Gastroesophageal sphincter (tissue), 4 donors: ENCODE measurements around the gene LGALS7. TPM values are rescaled to one million over a fixed set of nuclear protein-coding genes. Genes with fewer than 3 reads are reported as not detected.
"Not testable (repeated sequence)": the region's sequence is repeated elsewhere in the genome, so short reads cannot be mapped to it uniquely, and the experiment has no call there.

ENCODE experiments used
- ATAC-seq: fragments of 150-250 bp; one replicate; pipeline ENCODE4 v1.9.1; 2016; ENCODE audit warnings: mild to moderate bottlenecking, moderate library complexity
- H3K27ac ChIP-seq, 4 donors: fragments of 200-600 bp; sonication (generic) in 3 of 4; 1 replicate in 3 of 4; 2 replicates in 1 of 4; pipeline ENCODE4 v1.5.1; 2016 to 2019
- H3K27me3 ChIP-seq: fragments of 200-600 bp; sonication (generic); one replicate; pipeline ENCODE4 v1.5.1; 2019
- H3K36me3 ChIP-seq, 2 donors: fragments of 200-600 bp; sonication (generic); one replicate each; pipeline ENCODE4 v1.5.1; 2019; ENCODE audit warnings: control low read depth in 1 of 2
- H3K4me1 ChIP-seq, 3 donors: fragments of 200-600 bp; sonication (generic); 1 replicate in 2 of 3; 2 replicates in 1 of 3; pipeline ENCODE4 v1.5.1; 2016 to 2019; ENCODE audit warnings: control low read depth in 2 of 3
- H3K4me3 ChIP-seq, 2 donors: fragments of 200-600 bp; sonication (generic); one replicate each; pipeline ENCODE4 v1.5.1; 2019; ENCODE audit warnings: mild to moderate bottlenecking in 1 of 2, moderate library complexity in 1 of 2
- H3K9me3 ChIP-seq, 3 donors: fragments of 200-600 bp; sonication (generic); one replicate each; pipeline ENCODE4 v1.5.1; 2017 to 2019; ENCODE audit warnings: control low read depth in 2 of 3
- EP300 ChIP-seq: sonication (generic); formaldehyde crosslinking; IDR thresholded peaks from one replicate; pipeline ENCODE4 v1.6.1; 2017; ENCODE audit warnings: antibody characterized with exemption, mild to moderate bottlenecking
- POLR2A ChIP-seq, 2 donors: fragments of 450-650 bp; IDR thresholded peaks; one replicate each; pipeline ENCODE4 v1.6.1; 2017; ENCODE audit warnings: antibody characterized with exemption in 2 of 2, mild to moderate bottlenecking in 2 of 2, moderate library complexity in 1 of 2
- POLR2AphosphoS5 ChIP-seq: sonication (generic); formaldehyde crosslinking; IDR thresholded peaks from one replicate; pipeline ENCODE4 v1.6.1; 2017; ENCODE audit warnings: antibody characterized with exemption
- WGBS, 2 donors: methylation state at CpG; one replicate each; pipeline ENCODE4 v1.1.5; 2018; ENCODE audit warnings: low coverage in 1 of 2; 5-methylcytosine and 5-hydroxymethylcytosine counted together
- total RNA-seq, 4 donors: library from RNA; depleted of rRNA; stranded (reverse); fragments of >200 nt; gene quantifications; one replicate each; pipeline ENCODE4 v1.1.0, GENCODE V29; 2016
- TF ChIP-seq, protein P1 (sequence below), 4 experiments: fragments of 200-600 bp in 2 of 4; fragments of 450-650 bp in 2 of 4; sonication (generic) in 1 of 4; IDR thresholded peaks; one replicate each; pipeline ENCODE4 v1.5.1; 2017 to 2019; ENCODE audit warnings: antibody characterized with exemption in 4 of 4, mild to moderate bottlenecking in 2 of 4, moderate library complexity in 2 of 4

The LGALS7 gene
- 10 to 100 TPM in 1 of 4 donors, not detected in 3; 25.8 TPM for total RNA-seq

DNA sequence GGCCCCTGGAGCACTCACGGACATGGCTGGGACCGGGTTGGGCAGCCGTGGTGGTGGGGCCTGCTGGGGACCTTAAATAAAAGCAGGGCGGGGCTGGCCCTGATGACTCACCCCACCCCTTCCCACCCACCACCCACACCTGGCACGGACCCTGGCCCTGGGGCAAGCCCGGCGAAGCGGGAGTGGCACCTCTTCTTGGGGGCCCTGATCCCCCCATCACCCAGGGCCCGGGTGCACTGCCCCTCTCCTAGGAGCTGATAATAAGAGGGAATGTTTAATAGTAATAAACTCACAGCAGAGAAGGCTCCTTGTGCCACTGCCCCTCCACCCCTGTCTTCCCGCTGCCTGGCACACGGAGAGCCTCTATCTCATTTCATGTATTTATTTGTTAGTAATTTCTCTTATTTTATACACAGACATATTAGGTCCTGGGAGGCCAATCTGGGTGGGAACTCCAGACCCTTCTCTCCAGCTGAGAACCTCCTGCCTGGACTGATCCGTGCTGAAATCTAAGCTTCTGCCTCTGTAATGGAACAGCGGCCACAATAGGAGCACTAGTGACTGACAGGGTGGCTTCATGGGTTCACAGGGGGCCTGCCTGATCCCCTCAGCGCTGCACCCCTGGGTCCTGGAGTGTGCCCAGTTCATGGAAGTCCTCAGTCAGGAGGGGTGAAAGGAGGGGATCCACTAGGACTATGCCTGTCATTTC, at the start of gene LGALS7:
Gene LGALS7 (minus strand): TSS at position 49 of the 709 bp plus-strand sequence. CDS start 25 bp downstream, at position 24.
- Histone ChIP-seq H3K9me3 (no peaks in the 10 kb centered on the region), H3K36me3 (no peaks in the 10 kb centered on the region), H3K27me3 (peaks cover under 1% of the 10 kb centered on the region), H3K4me3 (no peak within 1 kb of the TSS), H3K4me1 (peaks cover 0 to 7% (median 0%) of the 10 kb centered on the region in 3 donors), H3K27ac (no peak within 1 kb of the TSS)
- 82 to 89% methylated on average over 2 to 4 of the region's 14 CpGs for WGBS, 2 donors
- TF ChIP-seq POLR2AphosphoS5 (no peak), POLR2A (IDR thresholded peaks at IDR 0.05) (no peak), EP300 (no peak)
- TF ChIP-seq, protein P1, sequence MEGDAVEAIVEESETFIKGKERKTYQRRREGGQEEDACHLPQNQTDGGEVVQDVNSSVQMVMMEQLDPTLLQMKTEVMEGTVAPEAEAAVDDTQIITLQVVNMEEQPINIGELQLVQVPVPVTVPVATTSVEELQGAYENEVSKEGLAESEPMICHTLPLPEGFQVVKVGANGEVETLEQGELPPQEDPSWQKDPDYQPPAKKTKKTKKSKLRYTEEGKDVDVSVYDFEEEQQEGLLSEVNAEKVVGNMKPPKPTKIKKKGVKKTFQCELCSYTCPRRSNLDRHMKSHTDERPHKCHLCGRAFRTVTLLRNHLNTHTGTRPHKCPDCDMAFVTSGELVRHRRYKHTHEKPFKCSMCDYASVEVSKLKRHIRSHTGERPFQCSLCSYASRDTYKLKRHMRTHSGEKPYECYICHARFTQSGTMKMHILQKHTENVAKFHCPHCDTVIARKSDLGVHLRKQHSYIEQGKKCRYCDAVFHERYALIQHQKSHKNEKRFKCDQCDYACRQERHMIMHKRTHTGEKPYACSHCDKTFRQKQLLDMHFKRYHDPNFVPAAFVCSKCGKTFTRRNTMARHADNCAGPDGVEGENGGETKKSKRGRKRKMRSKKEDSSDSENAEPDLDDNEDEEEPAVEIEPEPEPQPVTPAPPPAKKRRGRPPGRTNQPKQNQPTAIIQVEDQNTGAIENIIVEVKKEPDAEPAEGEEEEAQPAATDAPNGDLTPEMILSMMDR (IDR thresholded peaks at IDR 0.05) = no peak
- ATAC-seq = no peak

GRCh38 chr19:38821230-38821825, 48.0 kb upstream of the LGALS7 start:
- WGBS, 2 donors = 89% methylated on average over 3 of the region's 29 CpGs; no CpG with 5 or more reads in 1 of the 2 donors
- H3K27ac ChIP-seq, H3K9me3 ChIP-seq, H3K27me3 ChIP-seq, ATAC-seq, H3K4me3 ChIP-seq: not testable (repeated sequence)
- Histone ChIP-seq H3K36me3 (peaks cover 0 to 83% of the 10 kb centered on the region in 2 donors), H3K4me1 (peaks cover 0 to 12% (median 0%) of the 10 kb centered on the region in 3 donors)

DNA sequence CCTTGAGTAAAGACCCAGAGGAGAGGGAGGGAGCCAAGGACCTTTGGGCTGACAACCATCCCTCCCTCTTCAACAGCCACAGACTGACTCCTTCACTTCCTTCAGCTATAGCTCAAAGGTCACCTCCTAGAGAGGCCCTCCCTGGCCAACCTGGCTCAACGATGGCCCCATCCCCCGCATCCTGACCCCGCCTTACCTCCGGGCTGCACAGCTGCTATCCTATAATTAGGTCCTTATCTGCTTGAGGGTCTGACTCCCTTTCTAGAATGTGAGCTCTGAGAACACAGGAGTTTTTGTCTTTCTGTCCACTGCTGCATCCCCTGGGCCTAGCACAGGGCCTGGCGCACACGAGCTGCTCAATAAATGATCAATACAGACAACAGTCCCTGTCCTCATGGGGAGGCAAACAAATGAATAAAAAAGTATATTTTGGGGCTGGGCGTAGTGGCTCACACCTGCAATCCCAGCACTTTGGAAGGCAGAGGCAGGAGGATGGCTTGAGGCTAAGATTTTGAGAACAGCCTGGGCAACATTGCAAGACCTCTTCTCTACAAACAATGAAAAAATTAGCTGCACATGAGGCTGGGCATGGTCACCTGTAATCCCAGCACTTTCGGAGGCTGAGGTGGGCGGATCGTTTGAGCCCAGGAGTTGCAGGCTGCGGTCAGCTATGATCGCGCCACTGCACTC, 46.1 kb upstream of the LGALS7 start:
- Histone ChIP-seq H3K4me1 (peaks cover 0 to 5% (median 0%) of the 10 kb centered on the region in 3 donors), H3K9me3 (no peaks in the 10 kb centered on the region), H3K27ac (no peak overlapping the region), H3K36me3 (peaks cover 0 to 88% of the 10 kb centered on the region in 2 donors), H3K27me3 (no peaks in the 10 kb centered on the region), H3K4me3 (no peak overlapping the region)
- TF ChIP-seq EP300 (no peak), POLR2AphosphoS5 (no peak), POLR2A (IDR thresholded peaks at IDR 0.05) (no peak)
- TF ChIP-seq, protein P1 (IDR thresholded peaks at IDR 0.05) = no peak
- WGBS, 2 donors = 81 to 89% methylated on average over 7 to 11 of the region's 13 CpGs
- no peak for ATAC-seq

DNA sequence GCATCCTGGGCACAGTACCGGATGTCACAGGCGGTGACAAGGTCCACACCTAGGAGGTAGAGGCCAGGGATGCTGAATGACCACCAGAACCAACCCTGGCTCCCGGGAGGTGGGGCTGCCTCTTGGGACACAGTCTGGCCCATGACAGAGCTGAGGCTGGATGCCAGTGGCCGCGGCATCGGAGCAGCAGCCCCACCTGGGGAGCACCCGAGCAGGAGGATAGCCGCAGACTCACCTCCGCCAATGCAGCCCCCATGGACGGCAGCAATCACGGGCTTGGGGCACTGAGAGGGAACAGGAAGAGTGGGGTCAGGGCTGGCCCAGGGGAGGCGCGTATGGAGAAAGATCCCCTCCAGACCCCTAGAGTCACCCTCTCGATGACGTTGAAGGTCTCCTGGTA, 43.8 kb upstream of the LGALS7 start:
- Histone ChIP-seq H3K4me3 (no peak overlapping the region), H3K27ac (no peak overlapping the region), H3K36me3 (peaks cover 0 to 75% of the 10 kb centered on the region in 2 donors), H3K9me3 (no peaks in the 10 kb centered on the region), H3K4me1 (peaks cover 0 to 5% (median 0%) of the 10 kb centered on the region in 3 donors), H3K27me3 (no peaks in the 10 kb centered on the region)
- WGBS, 2 donors = no CpG with 5 or more reads among the region's 15 CpGs
- no peak for ATAC-seq
- no peak for TF ChIP-seq POLR2A (IDR thresholded peaks at IDR 0.05)
- TF ChIP-seq, protein P1 (IDR thresholded peaks at IDR 0.05) = no peak
- TF ChIP-seq POLR2AphosphoS5 = no peak
- no peak for TF ChIP-seq EP300

DNA sequence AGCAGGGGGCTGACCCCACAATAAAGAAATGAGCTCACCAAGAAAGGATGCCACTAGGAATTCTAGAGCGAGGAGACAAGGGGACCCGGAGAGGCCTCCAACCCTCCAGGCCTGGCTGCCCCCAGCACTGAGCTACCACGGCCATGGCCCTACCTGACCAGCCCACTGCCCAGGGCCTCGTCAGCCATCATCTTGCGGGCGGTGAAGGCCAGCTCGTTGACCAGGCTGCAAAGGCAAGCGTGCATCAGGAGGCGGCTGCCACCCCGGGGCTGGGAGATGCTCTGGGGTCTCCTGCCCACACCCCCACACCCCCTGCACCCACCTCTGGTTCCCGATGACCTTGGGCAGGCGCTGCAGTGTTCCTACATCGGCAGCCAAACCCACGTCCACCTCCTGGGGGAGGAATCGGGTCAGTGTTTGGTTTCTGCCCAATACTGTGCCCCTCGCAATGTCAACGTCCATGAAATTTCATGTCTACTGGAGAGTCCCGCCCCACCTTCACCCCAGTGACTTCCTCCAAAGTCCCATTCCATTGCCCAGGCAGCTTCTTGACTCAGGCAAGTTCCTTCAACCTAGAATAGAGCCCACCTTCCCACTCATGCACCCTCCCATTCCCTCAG, 42.9 kb upstream of the LGALS7 start:
- H3K4me1 ChIP-seq = peaks cover 0 to 5% (median 0%) of the 10 kb centered on the region in 3 donors
- no peak overlapping the region for H3K27ac ChIP-seq
- H3K4me3 ChIP-seq = no peak overlapping the region
- no peaks in the 10 kb centered on the region for H3K27me3 ChIP-seq
- 88 to 94% methylated on average over 3 to 8 of the region's 18 CpGs for WGBS, 2 donors
- H3K9me3 ChIP-seq = no peaks in the 10 kb centered on the region
- TF ChIP-seq EP300 (no peak), POLR2A (IDR thresholded peaks at IDR 0.05) (no peak), POLR2AphosphoS5 (no peak)
- TF ChIP-seq, protein P1 (IDR thresholded peaks at IDR 0.05) = no peak
- H3K36me3 ChIP-seq = peaks cover 0 to 67% of the 10 kb centered on the region in 2 donors
- ATAC-seq = no peak
